ENCODE data around the gene MYMK.
A peak's percentile ranks its signal among the peaks of the same experiment; 100 is the strongest.

MYMK gene

GRCh38 chr9:133517711-133518110, 7.0 kb downstream of the MYMK start:
- DNase-seq = no peak

- DNase-seq = no peak
Measured at GRCh38 chr9:133516961-133517350, 7.8 kb downstream of the MYMK start.

GRCh38 chr9:133516256-133516960, 8.4 kb downstream of the MYMK start:
- no peak for DNase-seq

GRCh38 chr9:133515615-133516255, 9.0 kb downstream of the MYMK start:
- no peak for DNase-seq

- no peak for DNase-seq
Measured at GRCh38 chr9:133515240-133515610, 9.5 kb downstream of the MYMK start.

GRCh38 chr9:133514460-133515239, 10.1 kb downstream of the MYMK start:
- no peak for DNase-seq

GRCh38 chr9:133513214-133514100, 11.3 kb downstream of the MYMK start:
- DNase-seq = peak; percentile 40

GRCh38 chr9:133512253-133513213, 12.2 kb downstream of the MYMK start:
- DNase-seq = no peak

GRCh38 chr9:133511607-133512006, 13.2 kb downstream of the MYMK start:
- DNase-seq = no peak

GRCh38 chr9:133510926-133511505, 13.7 kb downstream of the MYMK start:
- DNase-seq = no peak

- DNase-seq = peak; percentile 97
Measured at GRCh38 chr9:133509179-133510083, 15.3 kb downstream of the MYMK start.

- no peak for DNase-seq
Measured at GRCh38 chr9:133508046-133508445, 16.7 kb downstream of the MYMK start.

- DNase-seq = no peak
Measured at GRCh38 chr9:133507246-133507965, 17.4 kb downstream of the MYMK start.

- DNase-seq = no peak
Measured at GRCh38 chr9:133506653-133507038, 18.1 kb downstream of the MYMK start.

- DNase-seq = no peak
Measured at GRCh38 chr9:133505901-133506652, 18.7 kb downstream of the MYMK start.

- no peak for DNase-seq
Measured at GRCh38 chr9:133505186-133505830, 19.5 kb downstream of the MYMK start.

GRCh38 chr9:133502112-133502511, 22.6 kb downstream of the MYMK start:
- no peak for DNase-seq

GRCh38 chr9:133499892-133500270, 24.9 kb downstream of the MYMK start:
- DNase-seq = no peak

Measured in NCI-H774 (cell line).